HG02943 (cell line): ENCODE measurements around the gene KIAA0930.
"Not testable (repeated sequence)": the region's sequence is repeated elsewhere in the genome, so short reads cannot be mapped to it uniquely, and the experiment has no call there.

Experiments used
- ATAC-seq: cut with Tn5 transposase; IDR thresholded peaks from one replicate; pipeline ENCODE4 v1.9.1; 2021; ENCODE audit warnings: mild to moderate bottlenecking, low read depth, moderate library complexity; ENCODE audit not compliant: unreplicated experiment

KIAA0930 gene

GRCh38 chr22:45263463-45264269, 23.0 kb upstream of the KIAA0930 start:
- peak; percentile 62 for ATAC-seq

- peak; percentile 33 for ATAC-seq
These were observed 22.3 kb upstream of the KIAA0930 start for GRCh38 chr22:45262931-45263462.

- ATAC-seq: no peak
These were observed 21.7 kb upstream of the KIAA0930 start for GRCh38 chr22:45262195-45262930.

- ATAC-seq: no peak
These were observed 20.9 kb upstream of the KIAA0930 start for GRCh38 chr22:45261407-45262088.

GRCh38 chr22:45260395-45260759, 19.7 kb upstream of the KIAA0930 start:
- not testable (repeated sequence) for ATAC-seq

- ATAC-seq: no peak
These were observed 19.2 kb upstream of the KIAA0930 start for GRCh38 chr22:45259754-45260394.

- ATAC-seq: not testable (repeated sequence)
These were observed 17.2 kb upstream of the KIAA0930 start for GRCh38 chr22:45257941-45258340.

GRCh38 chr22:45254789-45255278, 14.1 kb upstream of the KIAA0930 start:
- no peak for ATAC-seq

GRCh38 chr22:45254388-45254787, 13.7 kb upstream of the KIAA0930 start:
- ATAC-seq: no peak

- ATAC-seq: no peak
These were observed 12.4 kb upstream of the KIAA0930 start for GRCh38 chr22:45253039-45253641.

GRCh38 chr22:45251825-45252224, 11.1 kb upstream of the KIAA0930 start:
- ATAC-seq: no peak

GRCh38 chr22:45248832-45249561, 8.3 kb upstream of the KIAA0930 start:
- peak; percentile 55 for ATAC-seq

GRCh38 chr22:45246060-45246985, 5.6 kb upstream of the KIAA0930 start:
- ATAC-seq: no peak

GRCh38 chr22:45244916-45245315, 4.2 kb upstream of the KIAA0930 start:
- no peak for ATAC-seq

GRCh38 chr22:45242778-45243191, 2.1 kb upstream of the KIAA0930 start:
- no peak for ATAC-seq

- ATAC-seq: no peak
These were observed 437 bp downstream of the KIAA0930 start for GRCh38 chr22:45240104-45240809.

GRCh38 chr22:45239681-45240051, 1.0 kb downstream of the KIAA0930 start:
- no peak for ATAC-seq
